ENCODE data around the gene CDKN1B. TPM values are rescaled to one million over a fixed set of nuclear protein-coding genes. Genes with fewer than 3 reads are reported as not detected.
A peak's percentile ranks its signal among the peaks of the same experiment; 100 is the strongest.

Gene CDKN1B
- total RNA-seq, 1 donor from 2014 or later = 36.0 TPM

DNA sequence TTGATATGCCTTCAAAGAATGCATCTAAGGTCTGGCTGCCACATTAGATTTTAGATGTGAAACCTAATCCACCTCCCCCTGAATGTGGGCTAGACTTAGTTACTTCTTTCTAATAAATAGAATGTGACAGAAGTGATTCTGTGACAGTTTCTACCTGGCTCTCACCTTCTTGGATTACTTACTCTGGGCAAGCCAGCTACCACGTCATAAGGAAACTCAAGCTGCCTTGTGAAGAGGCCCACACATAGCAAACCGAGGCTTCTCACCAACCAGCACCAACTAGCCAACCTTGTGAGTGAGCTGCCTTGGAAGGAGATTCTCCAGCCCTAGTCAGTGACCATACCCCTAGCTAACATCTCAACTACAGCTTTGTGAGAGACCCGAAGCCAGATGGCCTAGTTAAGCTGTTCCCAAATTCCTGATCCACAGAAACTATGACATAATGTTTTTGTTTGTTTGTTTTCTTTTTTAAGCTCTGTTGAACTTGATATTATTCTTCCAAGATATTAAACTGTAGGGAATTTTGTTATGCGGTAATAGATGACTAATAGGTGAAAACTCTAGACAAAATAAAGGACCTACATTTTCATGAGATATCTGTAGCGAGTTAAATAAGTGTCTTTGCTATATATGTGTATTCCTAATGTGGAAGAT is 27.4 kb upstream of the CDKN1B start:
- Mint-ChIP-seq H3K27me3 (ENCODE audit: unreplicated experiment) (peaks cover under 1% of the 10 kb centered on the region), H3K36me3 (ENCODE audit: unreplicated experiment) (no peaks in the 10 kb centered on the region), H3K4me3 (ENCODE audit: unreplicated experiment) (no peak overlapping the region), H3K27ac (ENCODE audit: unreplicated experiment) (no peak overlapping the region), H3K4me1 (ENCODE audit: low read depth, unreplicated experiment) (peaks cover 9% of the 10 kb centered on the region), H3K9me3 (ENCODE audit: unreplicated experiment) (peaks cover 3% of the 10 kb centered on the region)
- TF ChIP-seq, protein P1, sequence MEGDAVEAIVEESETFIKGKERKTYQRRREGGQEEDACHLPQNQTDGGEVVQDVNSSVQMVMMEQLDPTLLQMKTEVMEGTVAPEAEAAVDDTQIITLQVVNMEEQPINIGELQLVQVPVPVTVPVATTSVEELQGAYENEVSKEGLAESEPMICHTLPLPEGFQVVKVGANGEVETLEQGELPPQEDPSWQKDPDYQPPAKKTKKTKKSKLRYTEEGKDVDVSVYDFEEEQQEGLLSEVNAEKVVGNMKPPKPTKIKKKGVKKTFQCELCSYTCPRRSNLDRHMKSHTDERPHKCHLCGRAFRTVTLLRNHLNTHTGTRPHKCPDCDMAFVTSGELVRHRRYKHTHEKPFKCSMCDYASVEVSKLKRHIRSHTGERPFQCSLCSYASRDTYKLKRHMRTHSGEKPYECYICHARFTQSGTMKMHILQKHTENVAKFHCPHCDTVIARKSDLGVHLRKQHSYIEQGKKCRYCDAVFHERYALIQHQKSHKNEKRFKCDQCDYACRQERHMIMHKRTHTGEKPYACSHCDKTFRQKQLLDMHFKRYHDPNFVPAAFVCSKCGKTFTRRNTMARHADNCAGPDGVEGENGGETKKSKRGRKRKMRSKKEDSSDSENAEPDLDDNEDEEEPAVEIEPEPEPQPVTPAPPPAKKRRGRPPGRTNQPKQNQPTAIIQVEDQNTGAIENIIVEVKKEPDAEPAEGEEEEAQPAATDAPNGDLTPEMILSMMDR (IDR thresholded peaks at IDR 0.05; ENCODE audit: partially characterized antibody, unreplicated experiment) = no peak
- no peak for DNase-seq

DNA sequence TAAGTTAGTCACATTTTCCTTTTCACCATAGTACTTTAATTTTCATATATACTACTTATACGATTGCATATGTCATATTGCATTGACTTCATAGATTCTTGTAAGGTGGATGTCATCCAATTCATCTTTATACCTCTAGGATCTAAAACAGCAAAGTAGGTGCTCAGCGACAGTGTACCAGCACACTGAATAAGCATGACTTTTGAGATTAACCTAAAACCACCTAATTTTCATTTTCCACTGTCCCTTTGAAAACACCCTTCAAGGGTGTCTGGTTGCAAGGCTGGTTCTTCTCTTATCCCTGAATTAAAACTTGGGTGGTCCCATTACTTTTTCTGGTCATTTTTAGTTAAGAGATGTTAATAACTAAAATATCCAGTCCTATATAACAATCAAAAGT is 25.6 kb upstream of the CDKN1B start:
- TF ChIP-seq, protein P1 (IDR thresholded peaks at IDR 0.05; ENCODE audit: partially characterized antibody, unreplicated experiment) = no peak
- Mint-ChIP-seq H3K27me3 (ENCODE audit: unreplicated experiment) (no peaks in the 10 kb centered on the region), H3K4me1 (ENCODE audit: low read depth, unreplicated experiment) (no peaks in the 10 kb centered on the region), H3K9me3 (ENCODE audit: unreplicated experiment) (no peaks in the 10 kb centered on the region), H3K36me3 (ENCODE audit: unreplicated experiment) (no peaks in the 10 kb centered on the region), H3K4me3 (ENCODE audit: unreplicated experiment) (no peak overlapping the region), H3K27ac (ENCODE audit: unreplicated experiment) (no peak overlapping the region)
- no peak for DNase-seq

DNA sequence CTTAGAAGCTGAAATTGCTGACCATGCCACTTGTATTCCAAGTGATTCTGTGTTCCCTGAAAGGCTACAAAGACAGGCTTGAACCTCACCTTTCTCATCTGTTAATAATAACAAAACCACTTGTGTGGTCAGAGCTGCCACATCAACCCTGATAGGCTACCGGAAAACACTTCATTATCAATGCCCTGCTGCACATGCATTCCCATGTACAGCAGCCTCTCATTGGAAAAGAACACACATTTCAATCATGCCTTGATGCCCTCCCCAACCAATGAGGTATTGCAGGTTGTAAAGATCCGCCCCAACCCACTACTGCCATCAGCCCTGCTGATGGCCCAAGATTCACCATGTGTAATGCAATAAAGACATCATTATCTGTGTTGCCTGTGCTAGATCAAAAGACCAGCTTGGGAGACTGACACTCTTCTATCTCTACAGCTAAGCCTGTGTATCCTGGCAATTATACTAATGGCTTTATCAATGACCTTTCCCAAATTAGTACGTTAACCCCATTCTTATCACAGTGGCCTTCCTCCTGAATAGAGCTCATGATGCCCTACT is 24.0 kb upstream of the CDKN1B start:
- no peaks in the 10 kb centered on the region for H3K27me3 Mint-ChIP-seq (ENCODE audit: unreplicated experiment)
- no peaks in the 10 kb centered on the region for H3K36me3 Mint-ChIP-seq (ENCODE audit: unreplicated experiment)
- no peak overlapping the region for H3K27ac Mint-ChIP-seq (ENCODE audit: unreplicated experiment)
- no peak for DNase-seq
- H3K4me3 Mint-ChIP-seq (ENCODE audit: unreplicated experiment) = no peak overlapping the region
- H3K4me1 Mint-ChIP-seq (ENCODE audit: low read depth, unreplicated experiment) = no peaks in the 10 kb centered on the region
- TF ChIP-seq, protein P1 (IDR thresholded peaks at IDR 0.05; ENCODE audit: partially characterized antibody, unreplicated experiment) = no peak
- no peaks in the 10 kb centered on the region for H3K9me3 Mint-ChIP-seq (ENCODE audit: unreplicated experiment)

DNA sequence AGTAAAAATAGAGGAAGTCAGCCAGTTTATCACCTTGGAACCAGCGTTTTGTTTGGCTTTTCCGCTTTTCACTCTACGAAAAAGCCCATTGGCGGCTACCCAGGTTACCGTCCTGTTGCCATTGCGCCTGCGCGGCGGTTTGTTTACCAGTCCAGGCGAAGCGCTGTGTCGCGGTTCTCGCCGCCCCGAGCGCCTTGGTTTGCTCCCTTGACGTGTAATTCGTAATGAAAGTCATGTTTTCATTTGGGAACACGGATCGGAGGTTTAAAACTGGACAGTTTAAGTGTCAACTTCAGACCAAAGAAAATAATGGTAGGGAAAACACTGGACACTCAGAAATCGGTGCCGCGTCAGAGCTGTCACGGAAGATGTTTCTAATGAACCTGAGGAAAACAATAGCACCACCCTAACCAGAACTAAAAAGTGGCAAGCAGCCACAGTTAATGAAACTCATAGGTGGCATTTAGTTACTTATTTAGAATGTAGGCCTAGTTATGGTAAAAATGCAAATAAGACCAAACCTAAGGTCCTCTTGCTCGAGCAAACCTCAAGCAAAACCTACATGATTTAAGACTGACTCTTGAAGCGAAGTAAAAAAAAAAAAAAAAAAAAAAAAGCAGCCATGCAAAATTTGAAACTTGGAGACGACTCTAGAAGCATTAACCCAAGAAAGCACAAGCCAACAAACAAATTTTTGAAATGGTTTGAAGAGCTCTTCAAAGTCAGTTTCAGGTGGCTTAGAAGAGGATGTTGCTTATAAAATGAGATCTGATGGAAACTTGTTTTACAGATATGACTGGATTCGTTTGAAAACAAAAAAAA is 20.4 kb upstream of the CDKN1B start:
- no peaks in the 10 kb centered on the region for H3K27me3 Mint-ChIP-seq (ENCODE audit: unreplicated experiment)
- DNase-seq = peak; percentile 91
- H3K36me3 Mint-ChIP-seq (ENCODE audit: unreplicated experiment) = no peaks in the 10 kb centered on the region
- TF ChIP-seq, protein P1 (IDR thresholded peaks at IDR 0.05; ENCODE audit: partially characterized antibody, unreplicated experiment) = no peak
- no peaks in the 10 kb centered on the region for H3K4me1 Mint-ChIP-seq (ENCODE audit: low read depth, unreplicated experiment)
- no peaks in the 10 kb centered on the region for H3K9me3 Mint-ChIP-seq (ENCODE audit: unreplicated experiment)
- H3K4me3 Mint-ChIP-seq (ENCODE audit: unreplicated experiment) = peak overlapping the region; percentile 97
- H3K27ac Mint-ChIP-seq (ENCODE audit: unreplicated experiment) = peak overlapping the region; percentile 94

DNA sequence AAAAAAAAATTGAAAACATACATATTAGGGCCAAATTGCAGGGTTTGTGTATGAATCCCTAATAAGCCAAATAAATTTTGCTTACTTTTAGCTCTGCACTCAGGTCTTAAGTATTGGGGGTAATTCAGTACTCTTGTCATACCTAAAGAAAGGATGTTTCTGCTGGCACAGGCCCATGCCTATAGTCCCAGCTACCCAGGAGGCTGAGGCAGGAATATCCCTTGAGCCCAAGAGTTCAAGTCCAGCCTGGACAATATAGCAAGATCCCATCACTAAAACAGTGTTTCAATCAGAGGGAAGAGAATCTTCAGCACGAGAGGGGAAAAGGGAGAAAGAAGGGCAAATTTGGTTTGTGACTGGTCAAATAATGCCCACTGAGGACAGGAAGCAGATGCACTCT is 17.8 kb upstream of the CDKN1B start:
- Mint-ChIP-seq H3K27me3 (ENCODE audit: unreplicated experiment) (no peaks in the 10 kb centered on the region), H3K4me1 (ENCODE audit: low read depth, unreplicated experiment) (no peaks in the 10 kb centered on the region), H3K9me3 (ENCODE audit: unreplicated experiment) (no peaks in the 10 kb centered on the region), H3K4me3 (ENCODE audit: unreplicated experiment) (no peak overlapping the region), H3K27ac (ENCODE audit: unreplicated experiment) (no peak overlapping the region), H3K36me3 (ENCODE audit: unreplicated experiment) (no peaks in the 10 kb centered on the region)
- TF ChIP-seq, protein P1 (IDR thresholded peaks at IDR 0.05; ENCODE audit: partially characterized antibody, unreplicated experiment) = no peak
- no peak for DNase-seq
